Psoas muscle (tissue), 8 donors: Measurements from ENCODE around the gene RIN3. TPM values are rescaled to one million over a fixed set of nuclear protein-coding genes. Genes with fewer than 3 reads are reported as not detected.

ENCODE experiments used
- ATAC-seq, 4 donors: fragments of 200-7000 bp; cut with Tn5 transposase; one replicate each; pipeline ENCODE4 v1.9.1; 2020; ENCODE audit warnings: moderate library complexity in 3 of 4, mild to moderate bottlenecking in 2 of 4
- DNase-seq, 2 donors: peaks; one replicate each; pipeline ENCODE4 v3.0.0-alpha.2; 2020
- H3K27ac ChIP-seq: fragments of 200-600 bp; one replicate; pipeline ENCODE4 v1.8.0; 2022
- H3K27me3 ChIP-seq, 3 donors: fragments of 200-600 bp in 1 of 3; one replicate each; pipeline versions ENCODE4 v1.6.1 to v1.8.0; 2013 to 2022; ENCODE audit warnings: low read length in 2 of 3, mild to moderate bottlenecking in 2 of 3, moderate library complexity in 1 of 3; ENCODE audit not compliant: insufficient read depth in 3 of 3
- H3K36me3 ChIP-seq, 2 donors: fragments of 200-600 bp in 1 of 2; one replicate each; pipeline versions ENCODE4 v1.6.1 to v1.8.0; 2013 to 2022; ENCODE audit warnings: low read depth in 1 of 2, mild to moderate bottlenecking in 1 of 2, moderate library complexity in 1 of 2; ENCODE audit not compliant: insufficient read depth in 1 of 2
- H3K4me1 ChIP-seq: fragments of 200-600 bp; one replicate; pipeline ENCODE4 v1.8.0; 2022
- H3K4me3 ChIP-seq: fragments of 200-600 bp; one replicate; pipeline ENCODE4 v1.8.0; 2022; ENCODE audit warnings: mild to moderate bottlenecking
- H3K9me3 ChIP-seq: fragments of 200-600 bp; one replicate; pipeline ENCODE4 v1.8.0; 2022
- WGBS, 3 donors: extraction: QIAGEN DNeasy Blood & Tissue Kit; methylation state at CpG; one replicate each; pipeline versions ENCODE4 v1.1.6 to v1.1.7; 2013; 5-methylcytosine and 5-hydroxymethylcytosine counted together
- intact Hi-C, 2 donors: fragments of 100-400 bp; cut with DNase I; formaldehyde crosslinking; loops; one replicate each; pipeline versions ENCODE4 v1.11.0 to v1.14.2; 2022
- long read RNA-seq, 2 donors: library from polyadenylated mRNA; unstranded; transcript quantifications; one replicate each; pipeline ENCODE4 v2.0.0, GENCODE V29; 2021
- polyA plus RNA-seq, 3 donors: library from polyadenylated mRNA; stranded (reverse); fragments of 200-250 nt; gene quantifications; one replicate each; pipeline ENCODE4 v1.2.3, GENCODE V29; 2013
- total RNA-seq, 4 donors: library from RNA; stranded (reverse); fragmentation: NEBNext Ultra II Directional in 2 of 4; extraction: Animal tissue kit (Norgen Biotek cat#: 25700) in 2 of 4; gene quantifications; one replicate each; pipeline versions ENCODE4 v1.2.1 to v1.2.4, GENCODE V29; 2021 to 2023
- TF ChIP-seq, protein P1 (sequence below): fragments of 200-600 bp; IDR thresholded peaks from one replicate; pipeline ENCODE4 v1.8.0; 2022; ENCODE audit warnings: antibody characterized with exemption
- donor health status: healthy with polysubstance abuse.
- donor health status: DM: no; HTN: no; CAD: no; lungs with moderate emphysema.
- donor health status: Bipolar disorder and iron deficiency.
- donor health status: healthy.
- donor health status: DM: yes; HTN: yes; CAD: no.
- donor health status: DM: no; HTN: no; CAD: no.
- donor health status: DM: no; HTN: no; CAD: no.
- donor health status: DM: yes; HTN: yes; CAD: no.

Gene RIN3, protein sequence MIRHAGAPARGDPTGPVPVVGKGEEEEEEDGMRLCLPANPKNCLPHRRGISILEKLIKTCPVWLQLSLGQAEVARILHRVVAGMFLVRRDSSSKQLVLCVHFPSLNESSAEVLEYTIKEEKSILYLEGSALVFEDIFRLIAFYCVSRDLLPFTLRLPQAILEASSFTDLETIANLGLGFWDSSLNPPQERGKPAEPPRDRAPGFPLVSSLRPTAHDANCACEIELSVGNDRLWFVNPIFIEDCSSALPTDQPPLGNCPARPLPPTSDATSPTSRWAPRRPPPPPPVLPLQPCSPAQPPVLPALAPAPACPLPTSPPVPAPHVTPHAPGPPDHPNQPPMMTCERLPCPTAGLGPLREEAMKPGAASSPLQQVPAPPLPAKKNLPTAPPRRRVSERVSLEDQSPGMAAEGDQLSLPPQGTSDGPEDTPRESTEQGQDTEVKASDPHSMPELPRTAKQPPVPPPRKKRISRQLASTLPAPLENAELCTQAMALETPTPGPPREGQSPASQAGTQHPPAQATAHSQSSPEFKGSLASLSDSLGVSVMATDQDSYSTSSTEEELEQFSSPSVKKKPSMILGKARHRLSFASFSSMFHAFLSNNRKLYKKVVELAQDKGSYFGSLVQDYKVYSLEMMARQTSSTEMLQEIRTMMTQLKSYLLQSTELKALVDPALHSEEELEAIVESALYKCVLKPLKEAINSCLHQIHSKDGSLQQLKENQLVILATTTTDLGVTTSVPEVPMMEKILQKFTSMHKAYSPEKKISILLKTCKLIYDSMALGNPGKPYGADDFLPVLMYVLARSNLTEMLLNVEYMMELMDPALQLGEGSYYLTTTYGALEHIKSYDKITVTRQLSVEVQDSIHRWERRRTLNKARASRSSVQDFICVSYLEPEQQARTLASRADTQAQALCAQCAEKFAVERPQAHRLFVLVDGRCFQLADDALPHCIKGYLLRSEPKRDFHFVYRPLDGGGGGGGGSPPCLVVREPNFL
- total RNA-seq = 1 to 10 TPM; 3.8 to 8.7 (median 5.1) TPM
- 1 to 10 TPM; 1.2 to 2.9 (median 1.5) TPM for polyA plus RNA-seq
- long read RNA-seq, donor 1, partial matches to known transcripts = 3 of 3 reads
- long read RNA-seq, donor 1, other reads (novel, unspliced or antisense) = 0 of 3 reads
- long read RNA-seq, donor 2, partial matches to known transcripts = 6 of 7 reads
- long read RNA-seq, donor 2, other reads (novel, unspliced or antisense) = 1 of 7 reads

DNA sequence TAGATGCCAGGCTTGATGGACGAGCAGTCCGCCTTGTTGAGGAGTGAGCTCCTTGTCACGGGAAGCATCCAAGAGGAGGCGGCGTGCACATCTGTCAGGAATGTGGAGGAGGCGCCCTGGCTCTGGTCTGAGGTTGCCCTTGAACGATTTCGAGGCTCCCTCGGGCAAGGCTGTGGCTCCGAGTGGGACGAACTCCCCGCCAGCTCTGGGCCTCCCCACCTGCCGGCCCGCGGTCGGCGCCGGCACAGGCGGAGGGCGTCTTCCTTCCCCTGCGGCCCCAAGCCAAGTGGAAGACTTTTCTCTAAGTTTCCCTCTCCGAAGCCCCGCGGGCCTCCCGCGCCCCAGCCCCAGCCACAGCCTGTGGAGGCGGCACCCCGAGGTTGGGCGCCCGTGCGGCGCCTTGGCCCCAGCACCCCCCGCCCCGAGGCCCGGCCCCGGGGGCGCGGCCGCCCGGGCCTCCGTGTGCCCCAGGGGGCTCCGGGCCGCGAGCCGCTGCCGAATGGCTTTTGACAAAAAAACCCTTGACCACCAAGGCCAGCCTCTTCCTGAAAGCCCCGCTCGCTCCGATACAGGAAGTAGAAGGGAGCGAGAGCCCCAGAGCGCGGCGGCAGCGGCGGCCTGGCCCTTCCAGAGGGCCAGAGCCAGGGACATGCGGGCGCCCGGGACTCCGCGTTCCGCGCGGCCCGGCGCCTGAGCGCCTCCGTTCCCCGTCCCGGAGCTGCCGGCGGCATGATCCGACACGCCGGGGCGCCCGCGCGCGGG is at the start of gene RIN3:
Gene RIN3 (plus strand): TSS at position 578 of the 762 bp plus-strand sequence. CDS start 152 bp downstream, at position 730.
- Histone ChIP-seq H3K9me3 (no peaks in the 10 kb centered on the region), H3K36me3 (no peaks in the 10 kb centered on the region), H3K4me1 (no peaks in the 10 kb centered on the region), H3K27ac (peak within 1 kb of the TSS; percentile 68), H3K4me3 (peak within 1 kb of the TSS; percentile 74), H3K27me3 (peaks cover 0 to 16% (median 9%) of the 10 kb centered on the region in 3 donors)
- TF ChIP-seq, protein P1, sequence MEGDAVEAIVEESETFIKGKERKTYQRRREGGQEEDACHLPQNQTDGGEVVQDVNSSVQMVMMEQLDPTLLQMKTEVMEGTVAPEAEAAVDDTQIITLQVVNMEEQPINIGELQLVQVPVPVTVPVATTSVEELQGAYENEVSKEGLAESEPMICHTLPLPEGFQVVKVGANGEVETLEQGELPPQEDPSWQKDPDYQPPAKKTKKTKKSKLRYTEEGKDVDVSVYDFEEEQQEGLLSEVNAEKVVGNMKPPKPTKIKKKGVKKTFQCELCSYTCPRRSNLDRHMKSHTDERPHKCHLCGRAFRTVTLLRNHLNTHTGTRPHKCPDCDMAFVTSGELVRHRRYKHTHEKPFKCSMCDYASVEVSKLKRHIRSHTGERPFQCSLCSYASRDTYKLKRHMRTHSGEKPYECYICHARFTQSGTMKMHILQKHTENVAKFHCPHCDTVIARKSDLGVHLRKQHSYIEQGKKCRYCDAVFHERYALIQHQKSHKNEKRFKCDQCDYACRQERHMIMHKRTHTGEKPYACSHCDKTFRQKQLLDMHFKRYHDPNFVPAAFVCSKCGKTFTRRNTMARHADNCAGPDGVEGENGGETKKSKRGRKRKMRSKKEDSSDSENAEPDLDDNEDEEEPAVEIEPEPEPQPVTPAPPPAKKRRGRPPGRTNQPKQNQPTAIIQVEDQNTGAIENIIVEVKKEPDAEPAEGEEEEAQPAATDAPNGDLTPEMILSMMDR = no peak
- DNase-seq (peak; percentile 61 to 72), ATAC-seq (peak in 3 of 4 donors; percentile 41 to 63 (median 50))
- WGBS, 3 donors = 4 to 9% (median 4%) methylated on average over 60 to 79 of the region's 79 CpGs
- intact Hi-C loops = no loop called here

DNA sequence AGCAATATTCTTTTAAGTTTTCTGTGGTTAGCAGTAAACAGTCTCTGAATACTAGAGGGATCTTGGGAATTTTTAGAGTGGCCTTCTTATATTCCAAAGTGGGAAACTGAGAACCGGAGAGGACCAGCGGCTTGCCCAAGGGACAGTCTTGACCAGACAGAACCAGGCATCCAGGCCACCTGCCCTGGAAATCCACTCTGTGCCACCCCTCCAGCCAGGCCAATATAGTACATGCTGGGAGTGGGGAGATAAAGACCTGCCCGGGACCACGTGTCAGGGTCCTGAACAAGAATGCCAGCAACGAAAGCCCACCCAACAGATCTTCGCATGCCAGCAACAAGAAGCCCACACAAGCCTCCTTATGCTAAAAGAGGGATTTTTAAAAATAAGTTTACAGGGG is 49.4 kb upstream of the RIN3 start:
- Histone ChIP-seq H3K4me1 (no peaks in the 10 kb centered on the region), H3K4me3 (no peak overlapping the region), H3K36me3 (no peaks in the 10 kb centered on the region), H3K9me3 (no peaks in the 10 kb centered on the region), H3K27me3 (no peaks in the 10 kb centered on the region), H3K27ac (no peak overlapping the region)
- TF ChIP-seq, protein P1 = no peak
- intact Hi-C loops = no loop called here
- DNase-seq (no peak), ATAC-seq (no peak)
- 89 to 94% (median 93%) methylated on average over 6 of the region's 6 CpGs for WGBS, 3 donors

DNA sequence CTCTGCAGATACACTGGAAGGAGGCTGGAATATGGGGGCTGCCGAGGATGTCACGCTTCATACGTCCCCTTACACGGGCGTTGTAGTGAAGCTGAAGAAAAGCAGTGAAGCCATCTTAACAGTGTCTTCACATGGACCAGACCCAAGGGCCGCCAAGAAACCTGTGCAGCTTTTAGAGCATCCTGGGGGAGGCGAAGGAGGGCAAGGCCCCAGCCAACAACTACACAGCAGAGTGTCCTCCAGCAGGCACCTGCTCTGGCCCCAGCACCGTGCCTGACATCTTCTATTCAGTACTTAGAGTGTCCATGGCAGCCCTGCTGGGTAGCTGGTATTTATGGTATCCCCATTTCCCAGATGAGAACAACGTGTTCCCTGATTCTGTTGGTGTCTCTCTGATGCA is 48.9 kb upstream of the RIN3 start:
- intact Hi-C loops = no loop called here
- 87 to 90% (median 87%) methylated on average over 9 of the region's 9 CpGs for WGBS, 3 donors

More for the DNA sequence above, 48.9 kb upstream of the RIN3 start:
- DNase-seq (no peak), ATAC-seq (no peak)
- H3K27me3 ChIP-seq = no peaks in the 10 kb centered on the region
- TF ChIP-seq, protein P1 = no peak
- no peaks in the 10 kb centered on the region for H3K36me3 ChIP-seq
- no peak overlapping the region for H3K4me3 ChIP-seq
- peaks cover 3% of the 10 kb centered on the region for H3K9me3 ChIP-seq
- no peaks in the 10 kb centered on the region for H3K4me1 ChIP-seq
- H3K27ac ChIP-seq = no peak overlapping the region
